Activated CD4-positive, alpha-beta T cell treated with anti-CD3 and anti-CD28 coated beads for 24 hours (primary cell): ENCODE measurements around the gene ZNF503.

Source experiments
- DNase-seq, 2 donors: peaks; one replicate each; pipeline ENCODE4 v3.0.0-alpha.2; 2020; ENCODE audit warnings: low read depth in 2 of 2

Gene ZNF503

DNA sequence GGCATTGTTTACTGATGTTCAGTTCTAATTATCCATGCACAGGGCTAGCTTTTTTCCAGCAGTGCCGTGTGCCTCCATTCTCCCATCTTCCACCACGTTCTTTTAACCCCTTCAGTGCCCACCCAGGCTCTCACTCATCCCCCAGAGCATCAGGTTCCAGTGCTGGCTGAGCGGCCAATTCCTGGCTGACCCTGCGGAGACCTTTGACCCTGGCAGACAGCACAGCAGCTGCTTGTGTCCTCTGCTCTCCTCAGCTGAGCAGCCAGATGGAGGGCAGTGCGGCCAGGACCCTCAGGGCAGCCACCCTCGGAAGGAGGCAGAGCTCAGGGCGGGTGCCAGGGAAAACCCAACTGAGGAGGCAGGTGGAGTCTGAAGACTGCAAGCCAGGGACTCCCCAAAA lies 48.4 kb downstream of the ZNF503 start:
- DNase-seq, result no peak

DNA sequence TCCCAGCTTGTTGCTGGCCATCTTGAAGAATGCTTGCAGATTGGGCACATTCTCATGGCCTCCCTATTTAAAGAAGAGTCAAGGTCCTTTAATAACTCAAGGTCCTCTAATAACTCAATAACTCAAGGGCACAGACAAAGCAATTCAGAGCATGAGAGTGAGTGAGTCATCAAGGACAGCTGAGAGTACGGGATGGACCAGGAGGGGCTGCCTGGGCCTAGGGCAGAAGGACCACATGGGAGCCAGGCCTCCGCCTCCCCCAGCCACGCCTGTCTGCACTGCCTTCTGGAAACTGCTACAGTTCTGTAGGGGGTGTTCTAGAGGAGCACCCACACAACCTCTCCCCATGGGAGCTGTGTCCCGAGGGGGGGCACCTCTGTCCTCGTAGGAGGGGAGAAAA lies 48.9 kb downstream of the ZNF503 start:
- DNase-seq, result no peak

DNA sequence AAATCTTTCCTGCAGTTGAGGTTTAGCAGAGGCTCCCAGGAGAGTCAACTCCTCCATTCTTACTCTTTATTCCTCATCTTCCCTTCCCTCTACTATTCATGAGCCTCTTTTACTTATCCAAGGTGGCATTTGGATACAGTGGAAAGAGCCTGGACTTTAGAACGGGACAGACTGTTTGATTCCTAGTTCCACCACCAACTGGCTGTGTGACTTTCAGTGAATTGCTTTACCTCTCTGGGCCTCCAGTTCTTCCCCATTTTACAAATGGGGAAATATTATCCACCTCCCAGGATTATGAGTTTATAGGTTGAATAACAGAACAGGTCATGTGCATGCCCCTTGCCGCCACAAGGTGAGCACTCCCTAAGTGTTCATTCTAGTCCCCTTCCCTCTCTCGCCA lies 49.9 kb downstream of the ZNF503 start:
- no peak for DNase-seq

DNA sequence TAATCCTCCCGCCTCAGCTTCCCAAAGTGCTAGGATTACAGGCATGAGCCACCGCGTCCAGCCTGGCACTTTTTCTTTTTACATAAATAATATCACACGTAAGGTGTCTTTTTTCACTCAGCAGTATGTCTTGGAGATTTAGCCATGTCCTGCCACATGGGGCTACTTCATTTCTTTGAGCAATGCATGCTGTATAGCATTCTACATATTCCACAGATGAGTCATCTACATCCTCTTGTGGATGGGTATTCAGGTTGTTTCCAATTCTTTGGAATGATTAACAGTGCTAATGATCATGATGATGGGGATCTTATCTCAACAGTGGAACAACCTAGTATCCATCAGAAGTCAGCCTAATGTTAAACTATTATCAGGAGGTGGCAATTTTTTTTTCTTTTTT lies 50.8 kb downstream of the ZNF503 start:
- no peak for DNase-seq
